Measurements from ENCODE around the gene PGBD2.
A peak's percentile ranks its signal among the peaks of the same experiment; 100 is the strongest.

DNA sequence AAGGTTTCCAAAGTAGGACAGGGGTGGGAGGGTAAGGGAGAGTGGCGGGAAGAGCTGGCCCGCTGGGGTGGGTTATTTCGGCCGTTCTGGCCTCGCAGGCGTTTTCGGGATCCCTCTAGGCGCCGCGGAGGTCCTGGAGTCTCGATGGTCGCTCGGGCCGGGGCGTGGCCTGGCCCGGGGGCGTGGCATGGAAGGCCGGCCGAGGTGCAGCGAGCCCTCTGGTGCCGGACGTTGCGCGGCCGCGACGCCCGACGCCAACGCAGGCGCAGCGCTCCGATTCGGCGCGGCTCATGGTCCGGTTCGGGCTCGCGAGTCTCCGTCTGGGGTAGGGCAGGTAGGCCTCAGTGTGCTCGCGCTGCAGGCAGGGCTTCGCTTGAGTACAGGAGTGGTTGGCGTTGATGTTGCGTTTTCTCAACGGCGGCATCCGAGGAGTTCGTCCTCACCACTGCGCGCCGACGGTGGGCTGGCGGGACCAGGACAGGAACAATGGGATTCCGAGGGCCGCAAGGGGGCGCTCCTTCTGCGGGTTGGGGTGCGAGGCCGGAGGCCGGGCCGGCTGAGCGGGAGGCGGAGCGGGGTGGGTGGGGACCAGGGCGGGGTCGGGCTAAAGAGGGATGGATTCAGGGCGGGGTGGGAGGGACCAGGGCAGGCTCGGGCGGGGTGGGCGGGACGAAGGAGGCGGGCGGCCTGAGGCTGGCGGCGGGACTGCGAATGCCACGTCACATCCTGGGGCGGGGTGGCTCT lies at the start of gene PGBD2:
- TF ChIP-seq, protein P1, sequence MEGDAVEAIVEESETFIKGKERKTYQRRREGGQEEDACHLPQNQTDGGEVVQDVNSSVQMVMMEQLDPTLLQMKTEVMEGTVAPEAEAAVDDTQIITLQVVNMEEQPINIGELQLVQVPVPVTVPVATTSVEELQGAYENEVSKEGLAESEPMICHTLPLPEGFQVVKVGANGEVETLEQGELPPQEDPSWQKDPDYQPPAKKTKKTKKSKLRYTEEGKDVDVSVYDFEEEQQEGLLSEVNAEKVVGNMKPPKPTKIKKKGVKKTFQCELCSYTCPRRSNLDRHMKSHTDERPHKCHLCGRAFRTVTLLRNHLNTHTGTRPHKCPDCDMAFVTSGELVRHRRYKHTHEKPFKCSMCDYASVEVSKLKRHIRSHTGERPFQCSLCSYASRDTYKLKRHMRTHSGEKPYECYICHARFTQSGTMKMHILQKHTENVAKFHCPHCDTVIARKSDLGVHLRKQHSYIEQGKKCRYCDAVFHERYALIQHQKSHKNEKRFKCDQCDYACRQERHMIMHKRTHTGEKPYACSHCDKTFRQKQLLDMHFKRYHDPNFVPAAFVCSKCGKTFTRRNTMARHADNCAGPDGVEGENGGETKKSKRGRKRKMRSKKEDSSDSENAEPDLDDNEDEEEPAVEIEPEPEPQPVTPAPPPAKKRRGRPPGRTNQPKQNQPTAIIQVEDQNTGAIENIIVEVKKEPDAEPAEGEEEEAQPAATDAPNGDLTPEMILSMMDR (conservative IDR thresholded peaks at IDR 0.05) = peak; percentile 73
- TF ChIP-seq EZH2 (IDR thresholded peaks at IDR 0.05; ENCODE audit: low read depth) = no peak
